Neural crest cell (in vitro differentiated cells): ENCODE results near the gene ABCA3. TPM values are rescaled to one million over a fixed set of nuclear protein-coding genes. Genes with fewer than 3 reads are reported as not detected.

Source experiments
- DNase-seq: peaks from one replicate; pipeline ENCODE4 v3.0.0; 2021; ENCODE audit warnings: low read depth, mixed read lengths, low spot score
- H3K27ac Mint-ChIP-seq: one replicate; pipeline ENCODE4 v1.8.0; 2021; ENCODE audit warnings: mild to moderate bottlenecking, mixed read lengths; ENCODE audit not compliant: unreplicated experiment
- H3K27me3 Mint-ChIP-seq: 2 replicates; pipeline ENCODE4 v1.8.0; 2021; ENCODE audit warnings: low read depth, mild to moderate bottlenecking, mixed read lengths
- H3K36me3 Mint-ChIP-seq: 2 replicates; pipeline ENCODE4 v1.8.0; 2021; ENCODE audit warnings: low read depth, mild to moderate bottlenecking, mixed read lengths
- H3K4me1 Mint-ChIP-seq: 2 replicates; pipeline ENCODE4 v1.8.0; 2021; ENCODE audit warnings: mixed read lengths
- H3K4me3 Mint-ChIP-seq: one replicate; pipeline ENCODE4 v1.8.0; 2021; ENCODE audit warnings: mild to moderate bottlenecking, mixed read lengths
- H3K9me3 Mint-ChIP-seq: 2 replicates; pipeline ENCODE4 v1.8.0; 2021; ENCODE audit warnings: mixed read lengths
- CTCF ChIP-seq: fragments of 200-600 bp; sonication (generic); conservative IDR thresholded peaks from 2 replicates; pipeline ENCODE4 v1.5.0; 2021; ENCODE audit warnings: antibody characterized with exemption, mild to moderate bottlenecking
- total RNA-seq: library from RNA; stranded (reverse); gene quantifications from 2 replicates; pipeline ENCODE4 v1.2.1, GENCODE V29; 2021

The ABCA3 gene
- total RNA-seq, 1 donor from 2014 or later = 19.6 TPM

GRCh38 chr16:2234813-2235170 lies 105.7 kb downstream of the ABCA3 start:
- peaks cover 2% of the 10 kb centered on the region for H3K36me3 Mint-ChIP-seq
- no peaks in the 10 kb centered on the region for H3K9me3 Mint-ChIP-seq
- H3K4me1 Mint-ChIP-seq = no peaks in the 10 kb centered on the region
- H3K27ac Mint-ChIP-seq = no peak overlapping the region
- no peak overlapping the region for H3K4me3 Mint-ChIP-seq
- TF ChIP-seq CTCF = no peak
- H3K27me3 Mint-ChIP-seq = peaks cover 35% of the 10 kb centered on the region
- DNase-seq = no peak

DNA sequence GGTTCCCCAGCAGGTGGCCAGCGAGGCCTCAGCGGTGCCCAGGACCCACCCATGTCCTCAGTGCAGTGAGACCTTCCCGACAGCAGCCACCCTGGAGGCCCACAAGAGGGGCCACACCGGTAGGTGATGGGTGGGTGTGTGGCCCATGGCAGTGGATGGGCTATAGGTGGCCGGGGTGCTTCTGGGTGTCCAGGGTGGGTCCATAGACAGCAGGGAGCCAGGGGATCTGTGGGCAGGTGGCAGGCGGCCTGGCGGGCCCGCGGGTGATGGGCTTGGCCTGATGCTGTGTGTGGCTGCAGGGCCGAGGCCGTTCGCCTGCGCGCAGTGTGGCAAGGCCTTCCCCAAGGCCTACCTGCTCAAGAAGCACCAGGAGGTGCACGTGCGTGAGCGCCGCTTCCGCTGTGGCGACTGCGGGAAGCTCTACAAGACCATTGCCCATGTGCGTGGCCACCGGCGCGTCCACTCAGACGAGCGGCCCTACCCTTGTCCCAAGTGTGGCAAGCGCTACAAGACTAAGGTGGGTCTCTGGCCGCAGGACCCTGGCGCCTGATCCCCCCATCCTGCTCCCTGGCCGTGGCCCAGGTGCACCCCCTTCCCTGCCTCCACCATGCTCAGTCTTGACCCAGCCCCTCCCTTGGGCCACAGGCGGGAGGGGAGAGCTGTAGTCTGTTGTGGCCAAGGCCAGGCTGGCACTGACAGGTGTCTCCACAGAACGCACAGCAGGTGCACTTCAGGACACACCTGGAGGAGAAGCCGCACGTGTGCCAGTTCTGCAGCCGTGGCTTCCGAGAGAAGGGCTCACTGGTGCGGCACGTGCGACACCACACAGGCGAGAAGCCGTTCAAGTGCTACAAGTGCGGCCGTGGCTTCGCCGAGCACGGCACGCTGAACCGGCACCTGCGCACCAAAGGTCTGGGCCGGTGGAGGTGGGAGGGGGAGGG lies 106.4 kb downstream of the ABCA3 start:
- no peaks in the 10 kb centered on the region for H3K4me1 Mint-ChIP-seq
- H3K4me3 Mint-ChIP-seq = no peak overlapping the region
- peaks cover 28% of the 10 kb centered on the region for H3K27me3 Mint-ChIP-seq
- peaks cover 2% of the 10 kb centered on the region for H3K36me3 Mint-ChIP-seq
- DNase-seq = no peak
- TF ChIP-seq CTCF = no peak
- no peak overlapping the region for H3K27ac Mint-ChIP-seq
- H3K9me3 Mint-ChIP-seq = no peaks in the 10 kb centered on the region

DNA sequence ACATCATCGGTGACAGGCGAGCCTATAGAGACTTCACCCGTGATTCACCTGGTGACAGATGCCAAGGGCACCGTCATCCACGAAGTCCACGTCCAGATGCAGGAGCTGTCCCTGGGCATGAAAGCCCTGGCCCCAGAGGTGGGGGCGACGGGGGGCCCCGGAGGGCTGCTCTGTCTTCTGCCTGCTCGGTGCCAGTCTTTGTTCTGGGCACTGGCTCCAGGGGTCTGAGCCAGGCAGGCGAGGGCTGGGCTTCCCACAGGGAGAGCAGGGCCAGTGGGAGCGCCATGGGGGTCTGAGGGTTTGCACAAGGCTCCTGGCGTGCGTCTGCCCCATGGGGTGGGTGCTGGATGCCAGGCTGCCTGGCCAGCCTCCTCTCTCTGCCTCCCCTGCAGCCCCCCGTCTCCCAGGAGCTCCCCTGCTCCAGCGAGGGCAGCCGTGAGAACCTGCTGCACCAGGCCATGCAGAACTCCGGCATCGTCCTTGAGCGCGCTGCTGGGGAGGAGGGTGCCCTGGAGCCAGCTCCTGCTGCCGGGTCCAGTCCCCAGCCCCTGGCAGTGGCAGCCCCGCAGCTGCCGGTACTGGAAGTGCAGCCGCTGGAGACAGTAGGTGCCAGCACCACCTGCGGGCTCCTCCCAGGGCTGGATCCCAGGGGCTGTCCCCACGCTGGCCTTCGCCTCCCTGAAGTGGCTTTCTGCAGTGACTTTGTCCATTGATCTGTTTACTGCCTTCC lies 107.3 kb downstream of the ABCA3 start:
- Mint-ChIP-seq H3K4me1 (no peaks in the 10 kb centered on the region), H3K9me3 (no peaks in the 10 kb centered on the region), H3K27me3 (peaks cover 24% of the 10 kb centered on the region), H3K36me3 (peaks cover 2% of the 10 kb centered on the region), H3K4me3 (no peak overlapping the region), H3K27ac (no peak overlapping the region)
- DNase-seq = no peak
- TF ChIP-seq CTCF = no peak

GRCh38 chr16:2232094-2232990 lies 108.2 kb downstream of the ABCA3 start:
- DNase-seq = no peak
- Mint-ChIP-seq H3K27ac (no peak overlapping the region), H3K4me3 (no peak overlapping the region), H3K9me3 (no peaks in the 10 kb centered on the region), H3K36me3 (peaks cover 2% of the 10 kb centered on the region), H3K27me3 (peaks cover 18% of the 10 kb centered on the region), H3K4me1 (no peaks in the 10 kb centered on the region)
- TF ChIP-seq CTCF = no peak
